SK-N-SH (cell line): ENCODE data around the gene RAB4B.

Source experiments
- EZH2phosphoT487 ChIP-seq: fragments of 200-600 bp; sonication (generic); IDR thresholded peaks from 2 replicates; pipeline ENCODE4 v1.6.1; 2017; ENCODE audit warnings: low read depth, mixed run types, mild to moderate bottlenecking, antibody characterized with exemption, moderate library complexity, borderline replicate concordance
- MXI1 ChIP-seq: IDR thresholded peaks from 2 replicates; pipeline ENCODE4 v1.6.1; 2012; ENCODE audit warnings: mild to moderate bottlenecking, low read depth, low read length, improper control_type of control experiment
- NFIC ChIP-seq: IDR thresholded peaks from 2 replicates; pipeline ENCODE4 v1.4.0; 2012; ENCODE audit warnings: borderline replicate concordance
- POLR2AphosphoS5 ChIP-seq: IDR thresholded peaks from 2 replicates; pipeline ENCODE4 v1.6.1; 2012; ENCODE audit warnings: low read depth, low read length
- YY1 ChIP-seq: IDR thresholded peaks from 2 replicates; pipeline ENCODE4 v1.4.0; 2012; ENCODE audit warnings: low read depth, mild to moderate bottlenecking
- TF ChIP-seq, protein P1 (sequence below): IDR thresholded peaks from 2 replicates; pipeline ENCODE4 v1.6.1; 2012; ENCODE audit warnings: mild to moderate bottlenecking, low read depth, low read length, moderate library complexity
- TF ChIP-seq, protein P2 (sequence below): fragments of 200-600 bp; sonication (generic); IDR thresholded peaks from 2 replicates; pipeline ENCODE4 v1.6.1; 2017; ENCODE audit warnings: antibody characterized with exemption, mild to moderate bottlenecking, moderate library complexity
- TF ChIP-seq, protein P3 (sequence below): fragments of 150-350 bp; IDR thresholded peaks from 2 replicates; pipeline ENCODE4 v1.6.1; 2017; ENCODE audit warnings: antibody characterized with exemption, low read length, low read depth, borderline replicate concordance

DNA sequence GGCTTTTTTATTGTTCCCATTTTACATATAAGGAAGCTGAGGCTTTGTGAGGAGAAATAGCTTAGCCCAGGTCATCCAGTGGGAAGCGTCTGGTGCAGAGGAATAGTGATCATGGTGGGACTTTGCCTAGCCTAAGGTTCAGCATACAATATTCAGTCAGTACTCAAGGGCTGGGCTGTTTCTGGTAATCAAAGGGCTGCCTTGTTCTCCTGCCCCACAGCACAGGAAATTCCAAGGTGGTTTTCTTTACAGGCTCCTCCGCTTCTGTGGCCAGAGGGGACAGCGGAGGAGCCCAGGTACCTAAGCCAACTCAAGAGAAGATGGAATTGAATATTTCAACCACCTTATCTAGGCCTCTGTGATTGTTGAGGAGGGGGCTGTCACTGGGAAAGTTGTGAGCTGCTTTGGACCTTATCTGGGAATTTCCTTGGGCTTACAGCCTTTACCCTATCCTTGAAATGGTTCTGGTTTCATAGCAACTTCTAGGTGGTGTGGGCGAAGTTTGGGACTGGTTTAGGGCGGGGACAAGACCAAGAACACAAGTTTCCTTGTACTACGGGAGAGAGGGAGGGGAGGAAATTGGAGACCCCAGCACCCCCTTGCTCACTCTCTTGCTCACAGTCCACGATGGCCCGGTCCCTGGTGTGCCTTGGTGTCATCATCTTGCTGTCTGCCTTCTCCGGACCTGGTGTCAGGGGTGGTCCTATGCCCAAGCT lies 3.0 kb upstream of the RAB4B start, which contains the start of gene MIA:
- no peak for TF ChIP-seq NFIC
- TF ChIP-seq, protein P1, sequence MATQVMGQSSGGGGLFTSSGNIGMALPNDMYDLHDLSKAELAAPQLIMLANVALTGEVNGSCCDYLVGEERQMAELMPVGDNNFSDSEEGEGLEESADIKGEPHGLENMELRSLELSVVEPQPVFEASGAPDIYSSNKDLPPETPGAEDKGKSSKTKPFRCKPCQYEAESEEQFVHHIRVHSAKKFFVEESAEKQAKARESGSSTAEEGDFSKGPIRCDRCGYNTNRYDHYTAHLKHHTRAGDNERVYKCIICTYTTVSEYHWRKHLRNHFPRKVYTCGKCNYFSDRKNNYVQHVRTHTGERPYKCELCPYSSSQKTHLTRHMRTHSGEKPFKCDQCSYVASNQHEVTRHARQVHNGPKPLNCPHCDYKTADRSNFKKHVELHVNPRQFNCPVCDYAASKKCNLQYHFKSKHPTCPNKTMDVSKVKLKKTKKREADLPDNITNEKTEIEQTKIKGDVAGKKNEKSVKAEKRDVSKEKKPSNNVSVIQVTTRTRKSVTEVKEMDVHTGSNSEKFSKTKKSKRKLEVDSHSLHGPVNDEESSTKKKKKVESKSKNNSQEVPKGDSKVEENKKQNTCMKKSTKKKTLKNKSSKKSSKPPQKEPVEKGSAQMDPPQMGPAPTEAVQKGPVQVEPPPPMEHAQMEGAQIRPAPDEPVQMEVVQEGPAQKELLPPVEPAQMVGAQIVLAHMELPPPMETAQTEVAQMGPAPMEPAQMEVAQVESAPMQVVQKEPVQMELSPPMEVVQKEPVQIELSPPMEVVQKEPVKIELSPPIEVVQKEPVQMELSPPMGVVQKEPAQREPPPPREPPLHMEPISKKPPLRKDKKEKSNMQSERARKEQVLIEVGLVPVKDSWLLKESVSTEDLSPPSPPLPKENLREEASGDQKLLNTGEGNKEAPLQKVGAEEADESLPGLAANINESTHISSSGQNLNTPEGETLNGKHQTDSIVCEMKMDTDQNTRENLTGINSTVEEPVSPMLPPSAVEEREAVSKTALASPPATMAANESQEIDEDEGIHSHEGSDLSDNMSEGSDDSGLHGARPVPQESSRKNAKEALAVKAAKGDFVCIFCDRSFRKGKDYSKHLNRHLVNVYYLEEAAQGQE = no peak
- TF ChIP-seq, protein P2, sequence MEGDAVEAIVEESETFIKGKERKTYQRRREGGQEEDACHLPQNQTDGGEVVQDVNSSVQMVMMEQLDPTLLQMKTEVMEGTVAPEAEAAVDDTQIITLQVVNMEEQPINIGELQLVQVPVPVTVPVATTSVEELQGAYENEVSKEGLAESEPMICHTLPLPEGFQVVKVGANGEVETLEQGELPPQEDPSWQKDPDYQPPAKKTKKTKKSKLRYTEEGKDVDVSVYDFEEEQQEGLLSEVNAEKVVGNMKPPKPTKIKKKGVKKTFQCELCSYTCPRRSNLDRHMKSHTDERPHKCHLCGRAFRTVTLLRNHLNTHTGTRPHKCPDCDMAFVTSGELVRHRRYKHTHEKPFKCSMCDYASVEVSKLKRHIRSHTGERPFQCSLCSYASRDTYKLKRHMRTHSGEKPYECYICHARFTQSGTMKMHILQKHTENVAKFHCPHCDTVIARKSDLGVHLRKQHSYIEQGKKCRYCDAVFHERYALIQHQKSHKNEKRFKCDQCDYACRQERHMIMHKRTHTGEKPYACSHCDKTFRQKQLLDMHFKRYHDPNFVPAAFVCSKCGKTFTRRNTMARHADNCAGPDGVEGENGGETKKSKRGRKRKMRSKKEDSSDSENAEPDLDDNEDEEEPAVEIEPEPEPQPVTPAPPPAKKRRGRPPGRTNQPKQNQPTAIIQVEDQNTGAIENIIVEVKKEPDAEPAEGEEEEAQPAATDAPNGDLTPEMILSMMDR = no peak
- TF ChIP-seq POLR2AphosphoS5 = no peak
- TF ChIP-seq, protein P3, sequence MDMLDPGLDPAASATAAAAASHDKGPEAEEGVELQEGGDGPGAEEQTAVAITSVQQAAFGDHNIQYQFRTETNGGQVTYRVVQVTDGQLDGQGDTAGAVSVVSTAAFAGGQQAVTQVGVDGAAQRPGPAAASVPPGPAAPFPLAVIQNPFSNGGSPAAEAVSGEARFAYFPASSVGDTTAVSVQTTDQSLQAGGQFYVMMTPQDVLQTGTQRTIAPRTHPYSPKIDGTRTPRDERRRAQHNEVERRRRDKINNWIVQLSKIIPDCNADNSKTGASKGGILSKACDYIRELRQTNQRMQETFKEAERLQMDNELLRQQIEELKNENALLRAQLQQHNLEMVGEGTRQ = no peak
- no peak for TF ChIP-seq EZH2phosphoT487
- no peak for TF ChIP-seq MXI1
- TF ChIP-seq YY1 = no peak
